ENCODE results near the gene KIF26B. TPM values are rescaled to one million over a fixed set of nuclear protein-coding genes. Genes with fewer than 3 reads are reported as not detected.

KIF26B gene
- total and polyA plus RNA-seq, 2 experiments from 2014 or later: 0.03 to 0.76 TPM

GRCh38 chr1:245158913-245159312 is 4.1 kb downstream of the KIF26B start:
- Mint-ChIP-seq H3K4me3 (no peak overlapping the region), H3K9me3 (no peaks in the 10 kb centered on the region), H3K27ac (no peak overlapping the region), H3K36me3 (ENCODE audit: low read depth) (no peaks in the 10 kb centered on the region), H3K27me3 (ENCODE audit: insufficient read depth, low read depth, poor library complexity) (peaks cover 31% of the 10 kb centered on the region), H3K4me1 (peaks cover 6% of the 10 kb centered on the region)
- no peak for TF ChIP-seq ETS1 (IDR thresholded peaks at IDR 0.05)
- TF ChIP-seq CREB1 (CRISPR knock-in tag; IDR thresholded peaks at IDR 0.05; ENCODE audit: low read depth): no peak
- TF ChIP-seq CTCF (conservative IDR thresholded peaks at IDR 0.05; ENCODE audit: low read depth in 2 of 2): peak in 1 of 2 experiments; percentile 25; a peak in 2 of 4 replicates
- no peak for TF ChIP-seq ZNF331 (CRISPR knock-in tag; IDR thresholded peaks at IDR 0.05; ENCODE audit: low read depth)
- TF ChIP-seq EZH2phosphoT487 (IDR thresholded peaks at IDR 0.05; ENCODE audit: unreplicated experiment): no peak
- TF ChIP-seq POLR2AphosphoS5 (IDR thresholded peaks at IDR 0.05; ENCODE audit: low read depth): no peak
- TF ChIP-seq ZNF462 (CRISPR knock-in tag; IDR thresholded peaks at IDR 0.05): no peak
- H3K27ac ChIP-seq (ENCODE audit: low read depth): no peak overlapping the region
- H3K9me2 ChIP-seq (ENCODE audit: insufficient read depth): no peaks in the 10 kb centered on the region
- no peak for DNase-seq (ENCODE audit: low spot score)
- no peaks in the 10 kb centered on the region for H4K20me1 ChIP-seq (replicated peaks; ENCODE audit: insufficient read depth)
- no peaks in the 10 kb centered on the region for H3K79me2 ChIP-seq (replicated peaks; ENCODE audit: insufficient read depth)
- H3K27me3 ChIP-seq (ENCODE audit: insufficient read depth): peaks cover 50% of the 10 kb centered on the region
- H2AFZ ChIP-seq: no peak overlapping the region
- H3K36me3 ChIP-seq (ENCODE audit: insufficient read depth): no peaks in the 10 kb centered on the region
- H3K4me1 ChIP-seq (ENCODE audit: insufficient read depth): no peaks in the 10 kb centered on the region; the same call in 1 of the 2 replicates
- ATAC-seq: no peak
- H3K4me2 ChIP-seq: no peak overlapping the region
- H3F3A ChIP-seq (replicated peaks; ENCODE audit: low read depth): peaks cover 5% of the 10 kb centered on the region; the same call in 1 of the 2 replicates
- no peak overlapping the region for H3K4me3 ChIP-seq
